Measurements from ENCODE around the gene C3orf70.
"Not testable (repeated sequence)": the region's sequence is repeated elsewhere in the genome, so short reads cannot be mapped to it uniquely, and the experiment has no call there.

C3orf70 gene

DNA sequence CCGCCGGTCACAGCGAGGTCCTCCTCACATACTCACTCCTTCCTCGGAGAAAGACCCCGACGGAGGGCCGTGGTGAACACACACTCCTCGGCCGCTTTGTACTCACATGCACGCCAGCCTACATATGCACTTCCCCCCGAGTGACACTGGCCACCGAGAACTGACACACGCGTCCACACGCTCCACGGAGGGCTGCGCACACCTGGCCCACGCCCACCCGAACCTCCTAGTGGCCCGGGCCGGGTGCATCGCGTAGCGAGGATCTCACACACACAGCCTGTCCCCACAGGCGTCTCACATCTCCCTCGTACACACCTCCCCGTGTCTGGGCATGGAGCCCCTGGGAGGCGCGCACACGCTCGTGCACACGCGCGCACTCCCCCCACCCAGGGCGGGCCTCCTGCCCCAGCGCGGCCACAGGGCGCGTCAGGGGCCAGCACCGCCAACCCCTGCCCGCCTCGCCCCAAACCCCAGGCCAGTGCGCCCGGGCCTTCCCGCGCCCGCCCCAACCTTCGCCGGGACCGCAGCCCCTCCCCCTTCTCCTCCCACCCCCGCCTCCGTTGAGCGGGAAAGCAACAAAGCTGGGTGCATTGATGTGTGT lies 411 bp upstream of the C3orf70 start:
- no peak for DNase-seq
- in situ Hi-C loops (cut with HindIII; ENCODE audit: low pct_ligation_motif_present, low pct_unique_long_range_greater_than_20kb, low sequenced_read_pairs) = no loop called here

DNA sequence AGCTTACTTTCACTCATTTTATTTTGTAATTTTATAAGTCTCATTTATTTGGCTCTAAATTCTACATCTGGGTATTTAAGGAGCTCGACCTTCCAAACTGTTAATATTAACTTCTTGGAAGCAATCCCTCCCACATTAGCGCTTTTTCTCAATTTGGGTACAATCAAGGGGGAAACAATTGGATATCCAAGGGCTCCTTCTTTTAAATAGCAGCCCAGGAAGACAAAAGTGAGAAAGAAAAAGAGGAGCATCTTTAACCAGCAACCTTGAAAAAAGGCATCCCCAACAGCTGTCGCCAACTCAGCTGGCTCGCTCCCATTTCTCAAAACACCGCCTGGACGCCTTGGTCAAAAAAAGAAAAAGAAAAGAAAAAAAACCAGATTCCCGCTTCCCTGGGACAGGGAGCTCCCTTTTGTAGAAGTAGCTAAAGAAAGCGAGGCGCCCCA lies 873 bp downstream of the C3orf70 start:
- DNase-seq = no peak
- in situ Hi-C loops (cut with HindIII; ENCODE audit: low pct_ligation_motif_present, low pct_unique_long_range_greater_than_20kb, low sequenced_read_pairs) = no loop called here

DNA sequence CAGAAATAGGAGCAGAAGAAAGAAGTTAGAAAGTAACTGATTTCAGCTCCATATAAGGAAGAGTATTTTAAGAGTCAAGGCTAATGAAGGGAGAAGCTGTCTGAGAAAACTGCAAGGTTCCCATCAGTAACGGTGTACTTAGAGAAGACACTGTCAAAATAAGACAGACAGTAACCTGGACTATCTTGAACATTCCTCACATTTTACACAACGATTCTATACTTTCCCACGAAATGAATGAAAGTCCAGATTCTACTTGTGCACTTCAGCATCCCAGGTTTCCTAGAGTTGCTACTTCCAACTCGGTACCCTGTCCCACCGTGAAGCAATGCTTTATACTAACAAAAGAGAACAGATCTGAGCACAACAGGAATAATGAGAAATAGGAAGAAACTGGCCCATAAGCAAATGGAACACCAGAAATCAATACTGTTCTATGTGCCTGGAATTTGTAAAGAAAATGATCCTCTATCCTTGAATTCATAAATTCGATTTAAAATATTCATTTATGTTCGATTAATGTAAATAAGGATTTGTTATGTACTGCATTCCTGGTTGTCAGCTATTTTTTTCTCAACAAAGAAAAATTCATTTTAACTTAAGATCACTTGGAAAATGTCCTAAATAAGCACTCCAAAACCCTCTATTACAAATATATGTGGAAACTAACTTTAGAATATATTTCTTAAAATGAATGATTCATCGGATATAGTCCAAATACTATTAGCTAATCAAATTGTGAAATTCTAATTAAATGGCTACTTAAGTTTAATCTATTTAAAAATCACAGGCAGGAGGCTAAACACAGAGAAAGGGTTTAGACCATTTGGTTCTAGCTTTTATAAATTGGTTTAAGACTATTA lies 1.5 kb downstream of the C3orf70 start:
- in situ Hi-C loops (cut with HindIII; ENCODE audit: low pct_ligation_motif_present, low pct_unique_long_range_greater_than_20kb, low sequenced_read_pairs) = no loop called here
- DNase-seq = no peak

GRCh38 chr3:185150561-185150960 lies 2.3 kb downstream of the C3orf70 start:
- in situ Hi-C loops (cut with HindIII; ENCODE audit: low pct_ligation_motif_present, low pct_unique_long_range_greater_than_20kb, low sequenced_read_pairs) = no loop called here
- DNase-seq = no peak

DNA sequence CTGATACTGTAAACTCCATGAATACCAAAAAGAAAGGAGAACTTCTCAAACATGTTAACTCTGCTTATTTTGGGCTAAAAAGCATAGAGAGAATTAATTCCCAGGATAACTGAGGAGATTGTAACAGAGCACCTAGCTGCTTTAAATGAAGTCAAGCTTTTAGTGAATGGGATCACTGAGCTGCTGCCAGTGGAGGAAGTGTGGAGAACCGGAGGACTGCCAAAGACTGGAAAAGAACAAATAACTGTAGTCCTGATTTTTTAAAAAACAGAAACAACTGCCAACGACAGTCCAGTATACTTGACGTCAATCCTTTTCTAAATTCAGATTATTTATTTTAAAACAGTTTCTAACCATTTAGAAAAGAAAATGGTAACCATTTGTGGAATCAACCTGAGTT lies 3.3 kb downstream of the C3orf70 start:
- in situ Hi-C loops (cut with HindIII; ENCODE audit: low pct_ligation_motif_present, low pct_unique_long_range_greater_than_20kb, low sequenced_read_pairs) = no loop called here
- DNase-seq = no peak

- no peak for DNase-seq
Measured at GRCh38 chr3:185145511-185145910, 7.3 kb downstream of the C3orf70 start.

GRCh38 chr3:185144784-185145183 lies 8.1 kb downstream of the C3orf70 start:
- in situ Hi-C loops (cut with HindIII; ENCODE audit: low pct_ligation_motif_present, low pct_unique_long_range_greater_than_20kb, low sequenced_read_pairs) = no loop called here
- no peak for DNase-seq

More at GRCh38 chr3:185145511-185145910, 7.3 kb downstream of the C3orf70 start:
- in situ Hi-C loops (cut with HindIII; ENCODE audit: low pct_ligation_motif_present, low pct_unique_long_range_greater_than_20kb, low sequenced_read_pairs) = no loop called here

DNA sequence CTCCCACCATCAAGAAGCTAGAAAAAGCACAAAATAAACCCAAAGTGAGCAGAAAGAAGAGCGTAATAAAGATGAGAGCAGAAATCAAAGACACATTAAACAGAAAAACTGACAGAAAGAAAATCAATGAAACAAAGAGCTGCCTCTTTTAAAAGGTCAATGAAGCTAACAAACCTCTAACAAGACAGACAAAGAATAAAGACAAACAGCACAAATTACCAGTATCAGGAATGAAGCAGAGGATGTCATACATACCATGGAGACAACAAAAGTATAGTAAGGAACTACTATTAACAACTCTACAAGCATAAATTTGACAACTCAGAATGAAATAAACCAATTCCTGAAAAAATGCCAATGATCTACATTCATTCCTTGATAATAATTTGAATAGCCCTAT lies 15.0 kb downstream of the C3orf70 start:
- in situ Hi-C loops (cut with HindIII; ENCODE audit: low pct_ligation_motif_present, low pct_unique_long_range_greater_than_20kb, low sequenced_read_pairs) = no loop called here
- no peak for DNase-seq

GRCh38 chr3:185134509-185134908 lies 18.4 kb downstream of the C3orf70 start:
- no peak for DNase-seq
- in situ Hi-C loops (cut with HindIII; ENCODE audit: low pct_ligation_motif_present, low pct_unique_long_range_greater_than_20kb, low sequenced_read_pairs) = no loop called here

- in situ Hi-C loops (cut with HindIII; ENCODE audit: low pct_ligation_motif_present, low pct_unique_long_range_greater_than_20kb, low sequenced_read_pairs) = no loop called here
- no peak for DNase-seq
Measured at GRCh38 chr3:185131602-185132256, 21.1 kb downstream of the C3orf70 start.

- no peak for DNase-seq
- in situ Hi-C loops (cut with HindIII; ENCODE audit: low pct_ligation_motif_present, low pct_unique_long_range_greater_than_20kb, low sequenced_read_pairs) = no loop called here
Measured at GRCh38 chr3:185129083-185129482, 23.8 kb downstream of the C3orf70 start.

- no peak for DNase-seq
- in situ Hi-C loops (cut with HindIII; ENCODE audit: low pct_ligation_motif_present, low pct_unique_long_range_greater_than_20kb, low sequenced_read_pairs) = no loop called here
Measured at GRCh38 chr3:185126201-185126600, 26.7 kb downstream of the C3orf70 start.

- in situ Hi-C loops (cut with HindIII; ENCODE audit: low pct_ligation_motif_present, low pct_unique_long_range_greater_than_20kb, low sequenced_read_pairs) = no loop called here
Measured at GRCh38 chr3:185120126-185120525, 32.7 kb downstream of the C3orf70 start.

DNA sequence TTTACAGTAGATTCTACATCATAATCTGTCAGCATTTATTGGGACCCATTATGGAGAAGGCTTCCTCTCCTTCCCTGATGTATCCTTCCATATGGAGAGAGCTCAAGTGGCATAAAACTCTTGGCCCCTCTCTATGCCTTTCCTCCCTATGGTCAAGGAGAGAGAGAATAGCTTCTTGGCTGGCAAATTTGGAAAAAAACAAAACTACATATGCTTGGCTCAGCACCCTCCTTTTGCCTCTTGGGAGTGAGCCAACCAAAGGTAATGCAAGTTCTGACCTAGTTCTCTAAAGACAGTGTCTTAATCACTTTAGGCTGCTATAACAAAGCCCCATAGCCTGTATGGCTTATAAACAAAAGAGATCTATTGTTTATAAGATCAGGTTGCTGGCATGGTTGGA lies 37.5 kb downstream of the C3orf70 start:
- no peak for DNase-seq
- in situ Hi-C loops (cut with HindIII; ENCODE audit: low pct_ligation_motif_present, low pct_unique_long_range_greater_than_20kb, low sequenced_read_pairs) = no loop called here

More at GRCh38 chr3:185120126-185120525, 32.7 kb downstream of the C3orf70 start:
- no peak for DNase-seq

GRCh38 chr3:185114756-185115155 lies 38.1 kb downstream of the C3orf70 start:
- no peak for DNase-seq
- in situ Hi-C loops (cut with HindIII; ENCODE audit: low pct_ligation_motif_present, low pct_unique_long_range_greater_than_20kb, low sequenced_read_pairs) = no loop called here

- DNase-seq = no peak
- in situ Hi-C loops (cut with HindIII; ENCODE audit: low pct_ligation_motif_present, low pct_unique_long_range_greater_than_20kb, low sequenced_read_pairs) = no loop called here
Measured at GRCh38 chr3:185112186-185112585, 40.7 kb downstream of the C3orf70 start.

GRCh38 chr3:185109012-185109411 lies 43.8 kb downstream of the C3orf70 start:
- DNase-seq; in situ Hi-C loops (cut with HindIII; ENCODE audit: low pct_ligation_motif_present, low pct_unique_long_range_greater_than_20kb, low sequenced_read_pairs): not testable (repeated sequence)

DNA sequence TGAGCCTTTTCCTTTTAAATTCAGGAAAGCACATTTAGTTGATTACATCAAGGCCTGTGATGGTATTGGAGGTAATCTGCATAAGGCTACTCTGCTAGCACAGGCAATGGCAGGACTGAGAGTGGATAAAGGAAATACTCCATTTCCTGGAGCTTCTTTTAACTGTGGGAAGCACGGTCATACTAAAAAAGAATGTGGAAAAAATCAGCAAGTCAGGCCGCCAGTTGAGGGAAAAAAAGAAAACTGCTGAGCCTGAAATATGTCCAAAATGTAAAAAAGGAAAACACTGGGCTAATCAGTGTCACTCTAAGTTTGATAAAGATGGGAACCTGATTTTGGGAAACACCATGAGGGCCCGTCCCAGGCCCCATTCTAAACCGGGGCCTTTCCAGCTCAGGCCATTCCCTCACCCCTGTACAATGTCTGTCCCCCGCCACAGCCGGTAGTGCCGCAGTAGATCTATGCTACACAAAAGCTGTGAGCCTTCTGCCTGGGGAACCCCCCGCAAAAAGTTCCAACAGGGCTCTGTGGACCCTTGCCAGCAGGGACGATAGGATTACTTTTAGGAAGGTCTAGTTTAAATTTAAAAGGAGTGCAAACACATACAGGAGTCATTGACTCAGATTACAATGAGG lies 46.5 kb downstream of the C3orf70 start:
- DNase-seq; in situ Hi-C loops (cut with HindIII; ENCODE audit: low pct_ligation_motif_present, low pct_unique_long_range_greater_than_20kb, low sequenced_read_pairs): not testable (repeated sequence)

All from ACHN (cell line).